HEK293T (cell line): ENCODE results near the gene APBB2.
A peak's percentile ranks its signal among the peaks of the same experiment; 100 is the strongest.

Source experiments
- CTCF ChIA-PET: fragments of 350-600 bp; formaldehyde crosslinking; extraction: SDS; loops from one replicate; lab custom pipeline; 2021; ENCODE audit warnings: antibody characterized with exemption, inconsistent platforms; lab: Yijun Ruan, JAX
- POLR2A ChIA-PET: fragments of 350-600 bp; formaldehyde crosslinking; extraction: SDS; loops from one replicate; lab custom pipeline; 2020; ENCODE audit warnings: antibody characterized with exemption, inconsistent platforms; lab: Yijun Ruan, JAX
- DNase-seq: peaks from one replicate; pipeline ENCODE4 v3.0.0; 2012; ENCODE audit warnings: mixed read lengths; ENCODE audit errors: extremely low spot score
- ARNT ChIP-seq: fragments of 450-650 bp; IDR thresholded peaks from 2 replicates; pipeline ENCODE4 v1.6.1; 2017; ENCODE audit warnings: mild to moderate bottlenecking
- BHLHE40 ChIP-seq: fragments of 450-650 bp; IDR thresholded peaks from 2 replicates; pipeline ENCODE4 v1.6.1; 2016; ENCODE audit warnings: mild to moderate bottlenecking, moderate library complexity, borderline replicate concordance
- CTBP1 ChIP-seq: fragments of 450-650 bp; IDR thresholded peaks from 2 replicates; pipeline ENCODE4 v1.6.1; 2016; ENCODE audit warnings: borderline replicate concordance
- ELF4 ChIP-seq: fragments of 450-650 bp; IDR thresholded peaks from 2 replicates; pipeline ENCODE4 v1.6.1; 2017; ENCODE audit warnings: antibody characterized with exemption
- FOXA1 ChIP-seq: fragments of 450-650 bp; IDR thresholded peaks from 2 replicates; pipeline ENCODE4 v1.6.1; 2016; ENCODE audit warnings: mild to moderate bottlenecking
- FOXK2 ChIP-seq: fragments of 450-650 bp; IDR thresholded peaks from 2 replicates; pipeline ENCODE4 v1.6.1; 2016; ENCODE audit warnings: mild to moderate bottlenecking
- FOXM1 ChIP-seq: fragments of 450-650 bp; IDR thresholded peaks from 2 replicates; pipeline ENCODE4 v1.6.1; 2017; ENCODE audit warnings: mild to moderate bottlenecking, borderline replicate concordance
- HDGF ChIP-seq: fragments of 450-650 bp; IDR thresholded peaks from 2 replicates; pipeline ENCODE4 v1.6.1; 2017; ENCODE audit warnings: antibody characterized with exemption, borderline replicate concordance
- L3MBTL2 ChIP-seq: fragments of 450-650 bp; conservative IDR thresholded peaks from 2 replicates; pipeline ENCODE4 v1.6.1; 2016; ENCODE audit warnings: mild to moderate bottlenecking
- LEF1 ChIP-seq: fragments of 450-650 bp; IDR thresholded peaks from 2 replicates; pipeline ENCODE4 v1.6.1; 2017; ENCODE audit warnings: mild to moderate bottlenecking, borderline replicate concordance
- NFRKB ChIP-seq: fragments of 450-650 bp; IDR thresholded peaks from 2 replicates; pipeline ENCODE4 v1.6.1; 2016; ENCODE audit warnings: mild to moderate bottlenecking, moderate library complexity
- PKNOX1 ChIP-seq: fragments of 450-650 bp; IDR thresholded peaks from 2 replicates; pipeline ENCODE4 v1.6.1; 2016
- SP1 ChIP-seq: fragments of 450-650 bp; IDR thresholded peaks from 2 replicates; pipeline ENCODE4 v1.6.1; 2017
- SUZ12 ChIP-seq: fragments of 450-650 bp; IDR thresholded peaks from 2 replicates; pipeline ENCODE4 v1.6.1; 2016; ENCODE audit warnings: mild to moderate bottlenecking
- TARDBP ChIP-seq: fragments of 450-650 bp; IDR thresholded peaks from 2 replicates; pipeline ENCODE4 v1.6.1; 2016
- ZNF384 ChIP-seq: fragments of 450-650 bp; IDR thresholded peaks from 2 replicates; pipeline ENCODE4 v1.6.1; 2016

APBB2 gene

GRCh38 chr4:41219421-41219950 is 5.1 kb upstream of the APBB2 start:
- TF ChIP-seq ELF4 (no peak), PKNOX1 (no peak)
- ChIA-PET CTCF (no interaction called here), POLR2A (interaction anchor here (6.4 kb wide), 1 partner anchor 38 kb away, joined by 36 read pairs; the partner anchor contains the start of gene UCHL1)
- DNase-seq: no peak

DNA sequence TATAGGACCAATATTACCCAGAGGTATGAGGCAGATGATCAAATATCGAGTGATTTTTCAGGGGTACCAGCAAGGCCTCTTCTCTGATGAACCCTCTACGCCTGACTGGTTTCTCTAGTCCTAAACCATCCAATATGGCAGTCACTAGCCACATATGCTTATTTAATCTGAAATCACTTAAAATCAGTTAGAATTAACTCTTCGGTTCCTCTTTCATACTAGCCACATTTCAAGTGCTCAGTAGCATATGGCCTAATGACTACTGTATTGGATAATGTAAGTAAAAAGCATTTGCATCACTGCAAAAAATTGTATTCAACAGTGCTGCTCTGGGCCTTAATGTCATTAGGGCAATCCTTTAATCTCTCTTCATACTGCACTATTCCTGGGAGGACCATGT is 4.4 kb upstream of the APBB2 start:
- no peak for DNase-seq
- TF ChIP-seq TARDBP (no peak), BHLHE40 (no peak), ZNF384 (no peak), FOXM1 (no peak), SUZ12 (no peak), FOXK2 (no peak)
- ChIA-PET CTCF (interaction anchor here (0.6 kb wide), 1 partner anchor 142 kb away, joined by 9 read pairs; no protein-coding TSS in a partner anchor), POLR2A (interaction anchor here (6.4 kb wide), 1 partner anchor 39 kb away, joined by 36 read pairs; the partner anchor contains the start of gene UCHL1)

DNA sequence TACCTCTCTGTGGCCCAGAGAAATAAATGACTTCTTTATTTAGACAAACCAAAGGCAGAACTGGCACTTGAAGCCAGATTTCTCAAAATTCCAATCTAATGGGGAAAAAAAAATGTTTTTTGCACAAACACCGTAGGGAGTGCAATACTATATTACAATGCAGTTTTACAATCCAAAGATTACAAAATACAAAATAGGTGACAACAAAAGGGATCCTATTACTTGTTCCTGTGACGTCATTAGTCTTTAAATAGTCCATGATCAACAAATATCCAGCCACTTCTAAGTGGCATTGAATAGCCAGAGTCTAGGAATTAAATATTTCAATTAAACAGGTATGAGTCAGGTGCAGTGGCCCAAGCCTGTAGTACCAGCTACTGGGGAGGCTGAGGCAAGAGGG is 3.0 kb upstream of the APBB2 start:
- ChIA-PET POLR2A (interaction anchor here (1.4 to 6.4 kb wide), 7 partner anchors 9 to 241 kb away, joined by 3 to 36 read pairs (median 5); partner anchors contain the start of gene UCHL1), CTCF (interaction anchor here (0.5 kb wide), 1 partner anchor 11 kb away, joined by 3 read pairs; no protein-coding TSS in a partner anchor)
- DNase-seq: no peak
- TF ChIP-seq FOXA1 (no peak), BHLHE40 (no peak), TARDBP (no peak), ZNF384 (no peak), FOXK2 (no peak), L3MBTL2 (no peak), NFRKB (no peak), HDGF (no peak), LEF1 (no peak), ELF4 (no peak), FOXM1 (no peak), SP1 (no peak), SUZ12 (no peak), PKNOX1 (no peak), CTBP1 (no peak), ARNT (no peak)

DNA sequence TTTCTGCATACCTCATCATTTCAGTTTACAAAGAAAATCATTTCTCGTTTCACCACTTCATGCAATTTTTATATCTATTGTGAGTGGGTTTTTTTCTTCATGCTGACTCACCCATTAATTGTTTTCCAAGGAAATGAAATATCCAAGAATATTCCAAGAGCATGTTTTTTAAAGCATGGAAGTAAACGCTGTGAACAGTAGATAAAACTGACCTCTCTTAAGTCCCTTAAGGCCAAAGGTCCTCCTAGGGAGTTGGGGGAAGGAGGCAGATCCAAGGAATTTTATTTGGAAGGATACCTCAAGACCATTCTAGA is 2.6 kb upstream of the APBB2 start:
- no peak for DNase-seq
- ChIA-PET POLR2A (interaction anchor here (1.0 to 6.4 kb wide), 17 partner anchors 9 to 291 kb away, joined by 3 to 36 read pairs (median 4); partner anchors contain the start of gene UCHL1), CTCF (interaction anchor here (0.5 to 0.7 kb wide), 2 partner anchors 12 to 13 kb away, joined by 3 read pairs; no protein-coding TSS in a partner anchor)
- TF ChIP-seq TARDBP (no peak), PKNOX1 (no peak), BHLHE40 (no peak), FOXA1 (no peak), SUZ12 (no peak), NFRKB (no peak), LEF1 (no peak), ZNF384 (no peak), HDGF (no peak), SP1 (no peak), L3MBTL2 (no peak), FOXK2 (no peak), CTBP1 (no peak), ELF4 (no peak), ARNT (no peak), FOXM1 (no peak)

DNA sequence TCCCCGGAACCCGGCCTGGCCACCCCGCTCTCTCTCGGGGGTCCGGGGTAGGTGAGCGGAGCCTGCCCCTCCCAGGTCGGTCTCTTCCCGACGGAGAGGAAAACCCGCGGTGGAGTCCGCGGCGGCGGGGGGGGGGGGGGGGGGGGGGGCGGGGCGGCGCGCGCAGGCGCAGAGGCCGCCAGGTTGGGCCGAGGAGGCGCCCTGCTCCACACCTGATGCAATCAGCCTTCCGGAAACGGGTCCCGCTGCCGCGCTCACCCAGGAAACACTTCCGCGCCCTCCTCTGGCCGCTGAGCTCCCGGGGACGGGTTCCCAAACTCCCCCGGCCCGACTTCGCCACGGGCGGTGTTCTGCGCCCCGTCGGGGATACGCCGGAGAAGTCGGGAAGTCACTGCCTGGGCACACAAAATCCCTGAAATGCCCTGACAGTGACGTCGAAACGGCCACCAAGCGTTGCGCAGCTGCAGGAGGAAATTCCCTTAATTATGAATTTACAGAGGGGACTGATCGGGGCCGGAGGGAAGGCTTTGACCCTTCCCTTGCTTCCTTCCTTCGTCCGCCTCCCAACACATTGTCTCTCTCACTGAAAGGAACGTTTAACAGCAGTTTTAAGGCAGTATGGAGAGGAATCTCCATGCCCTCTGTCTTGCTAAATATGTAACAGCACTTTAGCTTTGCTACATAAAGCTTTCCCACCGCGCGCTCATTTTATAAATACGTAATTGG is 2.1 kb upstream of the APBB2 start:
- POLR2A ChIA-PET: interaction anchor here (0.7 to 2.0 kb wide), 19 partner anchors 10 to 291 kb away, joined by 3 to 16 read pairs (median 4); partner anchors contain the start of gene UCHL1
- DNase-seq: peak; percentile 77
- no peak for TF ChIP-seq ELF4
- TF ChIP-seq L3MBTL2: peak; percentile 54; the same call in 1 of the 2 replicates
- CTCF ChIA-PET: interaction anchor here (0.6 to 0.7 kb wide), 3 partner anchors 12 to 377 kb away, joined by 3 to 4 read pairs (median 4); no protein-coding TSS in a partner anchor

DNA sequence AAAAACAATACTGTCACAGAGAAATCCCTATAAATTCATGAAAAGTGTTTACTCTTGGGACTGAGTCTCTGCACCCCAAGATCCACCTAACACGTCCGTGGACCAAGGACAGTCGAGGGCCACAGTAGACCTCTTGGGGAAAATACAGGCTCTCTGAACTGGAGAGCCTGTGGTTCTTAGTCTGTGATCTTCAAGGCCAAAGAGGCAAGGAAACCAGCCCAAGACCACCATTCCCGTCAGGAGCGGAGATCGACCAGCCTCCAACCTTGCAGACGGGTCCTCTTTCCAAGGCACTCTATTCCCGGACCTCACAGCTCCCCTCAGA is 1.6 kb upstream of the APBB2 start:
- TF ChIP-seq ELF4: no peak
- TF ChIP-seq NFRKB: no peak
- ChIA-PET POLR2A (interaction anchor here (0.7 to 2.0 kb wide), 19 partner anchors 10 to 290 kb away, joined by 3 to 16 read pairs (median 4); partner anchors contain the start of gene UCHL1), CTCF (interaction anchor here (0.6 to 0.7 kb wide), 2 partner anchors 43 to 378 kb away, joined by 4 read pairs; no protein-coding TSS in a partner anchor)
- DNase-seq: no peak
